ENCODE results near the gene LRRC2. TPM values are rescaled to one million over a fixed set of nuclear protein-coding genes. Genes with fewer than 3 reads are reported as not detected.

The LRRC2 gene
- total RNA-seq, 1 donor from 2014 or later, result 0.26 TPM

GRCh38 chr3:46609944-46610722, 44.0 kb upstream of the LRRC2 start:
- H3K36me3 ChIP-seq (ENCODE audit: control insufficient read depth, insufficient read depth, low read length), result no peaks in the 10 kb centered on the region
- DNase-seq (ENCODE audit: low read depth) (no peak), FAIRE-seq (no peak)
- no peak overlapping the region for H3K4me3 ChIP-seq (ENCODE audit: low read depth, low read length)
- TF ChIP-seq CTCF (IDR thresholded peaks at IDR 0.05; ENCODE audit: insufficient read depth, low read length, severe bottlenecking), result no peak
- peaks cover 4% of the 10 kb centered on the region for H3K27me3 ChIP-seq (ENCODE audit: control insufficient read depth, insufficient read depth, low read length)

GRCh38 chr3:46609212-46609721, 43.2 kb upstream of the LRRC2 start:
- no peak for FAIRE-seq
- no peak for TF ChIP-seq CTCF (IDR thresholded peaks at IDR 0.05; ENCODE audit: insufficient read depth, low read length, severe bottlenecking)
- Histone ChIP-seq H3K27me3 (ENCODE audit: control insufficient read depth, insufficient read depth, low read length) (peaks cover 4% of the 10 kb centered on the region), H3K36me3 (ENCODE audit: control insufficient read depth, insufficient read depth, low read length) (no peaks in the 10 kb centered on the region), H3K4me3 (ENCODE audit: low read depth, low read length) (no peak overlapping the region)
- DNase-seq (ENCODE audit: low read depth), result no peak

GRCh38 chr3:46607603-46608028, 41.5 kb upstream of the LRRC2 start:
- FAIRE-seq, result no peak
- no peak for DNase-seq (ENCODE audit: low read depth)
- H3K4me3 ChIP-seq (ENCODE audit: low read depth, low read length), result no peak overlapping the region

GRCh38 chr3:46604127-46604526, 38.0 kb upstream of the LRRC2 start:
- no peak for FAIRE-seq

More at GRCh38 chr3:46607603-46608028, 41.5 kb upstream of the LRRC2 start:
- H3K36me3 ChIP-seq (ENCODE audit: control insufficient read depth, insufficient read depth, low read length), result no peaks in the 10 kb centered on the region
- TF ChIP-seq CTCF (IDR thresholded peaks at IDR 0.05; ENCODE audit: insufficient read depth, low read length, severe bottlenecking), result no peak
- peaks cover 2% of the 10 kb centered on the region for H3K27me3 ChIP-seq (ENCODE audit: control insufficient read depth, insufficient read depth, low read length)

GRCh38 chr3:46603446-46604046, 37.4 kb upstream of the LRRC2 start:
- no peak for DNase-seq (ENCODE audit: low read depth)

More at GRCh38 chr3:46604127-46604526, 38.0 kb upstream of the LRRC2 start:
- H3K4me3 ChIP-seq (ENCODE audit: low read depth, low read length), result no peak overlapping the region
- peaks cover under 1% of the 10 kb centered on the region for H3K27me3 ChIP-seq (ENCODE audit: control insufficient read depth, insufficient read depth, low read length)
- H3K36me3 ChIP-seq (ENCODE audit: control insufficient read depth, insufficient read depth, low read length), result no peaks in the 10 kb centered on the region
- DNase-seq (ENCODE audit: low read depth), result no peak
- TF ChIP-seq CTCF (IDR thresholded peaks at IDR 0.05; ENCODE audit: insufficient read depth, low read length, severe bottlenecking), result no peak

More at GRCh38 chr3:46603446-46604046, 37.4 kb upstream of the LRRC2 start:
- Histone ChIP-seq H3K36me3 (ENCODE audit: control insufficient read depth, insufficient read depth, low read length) (no peaks in the 10 kb centered on the region), H3K27me3 (ENCODE audit: control insufficient read depth, insufficient read depth, low read length) (peaks cover 5% of the 10 kb centered on the region), H3K4me3 (ENCODE audit: low read depth, low read length) (no peak overlapping the region)
- no peak for FAIRE-seq
- no peak for TF ChIP-seq CTCF (IDR thresholded peaks at IDR 0.05; ENCODE audit: insufficient read depth, low read length, severe bottlenecking)
